Measurements from ENCODE around the gene HOXD4. TPM values are rescaled to one million over a fixed set of nuclear protein-coding genes. Genes with fewer than 3 reads are reported as not detected.

HOXD4 gene
- not detected in 2 replicates for total RNA-seq (2013; cell fraction: nucleolus; rRNA removed)
- total RNA-seq (2014; rRNA removed), result not detected in 2 replicates
- total RNA-seq (2014; rRNA removed; fragmentation: Illumina TruSeq; extraction: Trizol), result not detected in 2 replicates
- not detected in 2 replicates for total RNA-seq (2021)
- polyA plus RNA-seq (2011; ENCODE audit: low read depth), result not detected
- 0.07 and 0.13 TPM in 2 replicates for polyA plus RNA-seq (2011; rRNA removed)
- 0.04 and 0.23 TPM in 2 replicates for polyA plus RNA-seq (2011; cell fraction: cytosol; rRNA removed)
- polyA plus RNA-seq (2011; cell fraction: nucleus; rRNA removed), result 0.16 and 0.25 TPM in 2 replicates
- not detected in 2 replicates for polyA plus RNA-seq (2012)
- polyA plus RNA-seq (2014; fragmentation: Illumina TruSeq; extraction: Trizol), result not detected in 2 replicates
- not detected for polyA plus RNA-seq (2014; fragmentation: Nextera tagmentation; extraction: Ambion mirVana)
- polyA plus RNA-seq (2014; rRNA removed), result not detected in 2 replicates
- not detected for polyA plus RNA-seq (2016; fragmentation: Nextera tagmentation; extraction: Ambion mirVana)
- polyA minus RNA-seq (2011; rRNA and poly(A)+ RNA removed), result 0.26 TPM in 1 of 2 replicates, not detected in the other
- polyA minus RNA-seq (2011; cell fraction: cytosol; rRNA and poly(A)+ RNA removed), result not detected in 2 replicates
- polyA minus RNA-seq (2011; cell fraction: nucleus; rRNA and poly(A)+ RNA removed), result not detected in 2 replicates
- not detected for Bru-seq, nascent RNA
- BruChase-seq, experiment 1, labeled RNA remaining after a 6-hour chase, result not detected
- BruChase-seq, experiment 2, labeled RNA remaining after a 2-hour chase, result not detected
- long read RNA-seq, experiment 1, result 0 reads
- long read RNA-seq, experiment 2, result 0 reads

DNA sequence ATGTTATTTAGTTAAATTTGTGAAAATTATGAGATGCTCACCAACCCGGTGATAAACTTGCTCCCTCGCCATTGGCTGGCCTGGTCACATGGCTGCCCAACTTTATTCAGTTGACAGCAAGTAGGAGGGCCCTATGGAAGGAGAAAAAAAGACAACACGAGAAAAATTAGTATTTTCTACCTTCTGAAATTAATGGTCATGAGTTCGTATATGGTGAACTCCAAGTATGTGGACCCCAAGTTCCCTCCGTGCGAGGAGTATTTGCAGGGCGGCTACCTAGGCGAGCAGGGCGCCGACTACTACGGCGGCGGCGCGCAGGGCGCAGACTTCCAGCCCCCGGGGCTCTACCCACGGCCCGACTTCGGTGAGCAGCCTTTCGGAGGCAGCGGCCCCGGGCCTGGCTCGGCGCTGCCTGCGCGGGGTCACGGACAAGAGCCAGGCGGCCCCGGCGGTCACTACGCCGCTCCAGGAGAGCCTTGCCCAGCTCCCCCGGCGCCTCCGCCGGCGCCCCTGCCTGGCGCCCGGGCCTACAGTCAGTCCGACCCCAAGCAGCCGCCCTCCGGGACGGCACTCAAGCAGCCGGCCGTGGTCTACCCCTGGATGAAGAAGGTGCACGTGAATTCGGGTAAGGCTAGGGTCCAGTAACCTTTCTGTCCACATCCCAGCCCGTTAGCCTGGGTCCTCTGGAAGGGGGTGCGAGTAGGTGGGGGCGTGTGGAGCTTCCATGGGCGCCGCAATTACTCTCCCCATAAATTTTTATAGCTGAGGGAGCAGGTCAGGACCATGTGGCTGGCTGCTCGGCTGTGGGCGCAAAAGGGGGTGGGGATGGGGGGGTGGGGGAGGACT is at the start of gene HOXD4:
HOXD4 (plus strand) TSS at position 109 of the 846 bp plus-strand sequence; CDS start at position 193, 84 bp downstream.
- no peak within 1 kb of the TSS for H3K4me2 ChIP-seq (ENCODE audit: control insufficient read depth, insufficient read depth)
- H3K9ac ChIP-seq (ENCODE audit: control insufficient read depth, insufficient read depth, low read length), result no peak within 1 kb of the TSS
- peaks cover 11 to 40% of the 10 kb centered on the region in 2 experiments for H3K27me3 ChIP-seq (replicated peaks in 1 of 2; ENCODE audit: control insufficient read depth in 2 of 2, insufficient read depth in 2 of 2, low read length in 1 of 2)
- FAIRE-seq (no peak), DNase-seq (ENCODE audit: low read depth, low spot score) (no peak), ATAC-seq (no peak)
- POLR2A ChIA-PET, result no interaction called here
- RAD21 ChIA-PET (ENCODE audit: unreplicated experiment), result interaction anchor here (0.9 to 1.1 kb wide), 2 partner anchors 11 to 12 kb away, joined by 3 to 4 read pairs; no protein-coding TSS in a partner anchor
- CTCF ChIA-PET, result interaction anchor here (1.5 kb wide), 1 partner anchor 500 kb away, joined by 3 read pairs; no protein-coding TSS in a partner anchor
- no peak within 1 kb of the TSS for H3K4me3 ChIP-seq
- TF ChIP-seq RFX5 (IDR thresholded peaks at IDR 0.05; ENCODE audit: low read depth, low read length), result no peak
- TF ChIP-seq RB1 (IDR thresholded peaks at IDR 0.05; ENCODE audit: borderline replicate concordance), result no peak
- no peak for TF ChIP-seq KDM1A (IDR thresholded peaks at IDR 0.05; ENCODE audit: borderline replicate concordance)
- TF ChIP-seq, protein P1, sequence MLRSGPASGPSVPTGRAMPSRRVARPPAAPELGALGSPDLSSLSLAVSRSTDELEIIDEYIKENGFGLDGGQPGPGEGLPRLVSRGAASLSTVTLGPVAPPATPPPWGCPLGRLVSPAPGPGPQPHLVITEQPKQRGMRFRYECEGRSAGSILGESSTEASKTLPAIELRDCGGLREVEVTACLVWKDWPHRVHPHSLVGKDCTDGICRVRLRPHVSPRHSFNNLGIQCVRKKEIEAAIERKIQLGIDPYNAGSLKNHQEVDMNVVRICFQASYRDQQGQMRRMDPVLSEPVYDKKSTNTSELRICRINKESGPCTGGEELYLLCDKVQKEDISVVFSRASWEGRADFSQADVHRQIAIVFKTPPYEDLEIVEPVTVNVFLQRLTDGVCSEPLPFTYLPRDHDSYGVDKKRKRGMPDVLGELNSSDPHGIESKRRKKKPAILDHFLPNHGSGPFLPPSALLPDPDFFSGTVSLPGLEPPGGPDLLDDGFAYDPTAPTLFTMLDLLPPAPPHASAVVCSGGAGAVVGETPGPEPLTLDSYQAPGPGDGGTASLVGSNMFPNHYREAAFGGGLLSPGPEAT (IDR thresholded peaks at IDR 0.05; ENCODE audit: low read depth), result no peak
- TF ChIP-seq, protein P2, sequence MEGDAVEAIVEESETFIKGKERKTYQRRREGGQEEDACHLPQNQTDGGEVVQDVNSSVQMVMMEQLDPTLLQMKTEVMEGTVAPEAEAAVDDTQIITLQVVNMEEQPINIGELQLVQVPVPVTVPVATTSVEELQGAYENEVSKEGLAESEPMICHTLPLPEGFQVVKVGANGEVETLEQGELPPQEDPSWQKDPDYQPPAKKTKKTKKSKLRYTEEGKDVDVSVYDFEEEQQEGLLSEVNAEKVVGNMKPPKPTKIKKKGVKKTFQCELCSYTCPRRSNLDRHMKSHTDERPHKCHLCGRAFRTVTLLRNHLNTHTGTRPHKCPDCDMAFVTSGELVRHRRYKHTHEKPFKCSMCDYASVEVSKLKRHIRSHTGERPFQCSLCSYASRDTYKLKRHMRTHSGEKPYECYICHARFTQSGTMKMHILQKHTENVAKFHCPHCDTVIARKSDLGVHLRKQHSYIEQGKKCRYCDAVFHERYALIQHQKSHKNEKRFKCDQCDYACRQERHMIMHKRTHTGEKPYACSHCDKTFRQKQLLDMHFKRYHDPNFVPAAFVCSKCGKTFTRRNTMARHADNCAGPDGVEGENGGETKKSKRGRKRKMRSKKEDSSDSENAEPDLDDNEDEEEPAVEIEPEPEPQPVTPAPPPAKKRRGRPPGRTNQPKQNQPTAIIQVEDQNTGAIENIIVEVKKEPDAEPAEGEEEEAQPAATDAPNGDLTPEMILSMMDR (IDR thresholded peaks at IDR 0.05 in 2 of 3, conservative IDR thresholded peaks at IDR 0.05 in 1 of 3; ENCODE audit: control insufficient read depth in 2 of 3, extremely low read depth in 1 of 3, insufficient read depth in 1 of 3, low read depth in 3 of 3, low read length in 3 of 3), result no peak
- TF ChIP-seq, protein P3, sequence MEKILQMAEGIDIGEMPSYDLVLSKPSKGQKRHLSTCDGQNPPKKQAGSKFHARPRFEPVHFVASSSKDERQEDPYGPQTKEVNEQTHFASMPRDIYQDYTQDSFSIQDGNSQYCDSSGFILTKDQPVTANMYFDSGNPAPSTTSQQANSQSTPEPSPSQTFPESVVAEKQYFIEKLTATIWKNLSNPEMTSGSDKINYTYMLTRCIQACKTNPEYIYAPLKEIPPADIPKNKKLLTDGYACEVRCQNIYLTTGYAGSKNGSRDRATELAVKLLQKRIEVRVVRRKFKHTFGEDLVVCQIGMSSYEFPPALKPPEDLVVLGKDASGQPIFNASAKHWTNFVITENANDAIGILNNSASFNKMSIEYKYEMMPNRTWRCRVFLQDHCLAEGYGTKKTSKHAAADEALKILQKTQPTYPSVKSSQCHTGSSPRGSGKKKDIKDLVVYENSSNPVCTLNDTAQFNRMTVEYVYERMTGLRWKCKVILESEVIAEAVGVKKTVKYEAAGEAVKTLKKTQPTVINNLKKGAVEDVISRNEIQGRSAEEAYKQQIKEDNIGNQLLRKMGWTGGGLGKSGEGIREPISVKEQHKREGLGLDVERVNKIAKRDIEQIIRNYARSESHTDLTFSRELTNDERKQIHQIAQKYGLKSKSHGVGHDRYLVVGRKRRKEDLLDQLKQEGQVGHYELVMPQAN (conservative IDR thresholded peaks at IDR 0.05), result no peak
- no peak for TF ChIP-seq PAX5 (IDR thresholded peaks at IDR 0.05; ENCODE audit: borderline replicate concordance, low read depth, low read length)
- TF ChIP-seq, protein P4, sequence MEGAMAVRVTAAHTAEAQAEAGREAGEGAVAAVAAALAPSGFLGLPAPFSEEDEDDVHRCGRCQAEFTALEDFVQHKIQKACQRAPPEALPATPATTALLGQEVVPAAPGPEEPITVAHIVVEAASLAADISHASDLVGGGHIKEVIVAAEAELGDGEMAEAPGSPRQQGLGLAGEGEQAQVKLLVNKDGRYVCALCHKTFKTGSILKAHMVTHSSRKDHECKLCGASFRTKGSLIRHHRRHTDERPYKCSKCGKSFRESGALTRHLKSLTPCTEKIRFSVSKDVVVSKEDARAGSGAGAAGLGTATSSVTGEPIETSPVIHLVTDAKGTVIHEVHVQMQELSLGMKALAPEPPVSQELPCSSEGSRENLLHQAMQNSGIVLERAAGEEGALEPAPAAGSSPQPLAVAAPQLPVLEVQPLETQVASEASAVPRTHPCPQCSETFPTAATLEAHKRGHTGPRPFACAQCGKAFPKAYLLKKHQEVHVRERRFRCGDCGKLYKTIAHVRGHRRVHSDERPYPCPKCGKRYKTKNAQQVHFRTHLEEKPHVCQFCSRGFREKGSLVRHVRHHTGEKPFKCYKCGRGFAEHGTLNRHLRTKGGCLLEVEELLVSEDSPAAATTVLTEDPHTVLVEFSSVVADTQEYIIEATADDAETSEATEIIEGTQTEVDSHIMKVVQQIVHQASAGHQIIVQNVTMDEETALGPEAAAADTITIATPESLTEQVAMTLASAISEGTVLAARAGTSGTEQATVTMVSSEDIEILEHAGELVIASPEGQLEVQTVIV (IDR thresholded peaks at IDR 0.05; ENCODE audit: borderline replicate concordance, partially characterized antibody), result no peak
- no peaks in the 10 kb centered on the region for H3K36me3 ChIP-seq (ENCODE audit: control insufficient read depth in 2 of 2, insufficient read depth in 2 of 2, low read length in 1 of 2)
- SMC1A ChIA-PET (ENCODE audit: uncharacterized antibody, unreplicated experiment), result no interaction called here
- no peaks in the 10 kb centered on the region for H3K4me1 ChIP-seq (ENCODE audit: control insufficient read depth, insufficient read depth, low read length)
- WGBS (ENCODE audit: insufficient coverage, insufficient replicate concordance, low lambda C conversion rate, missing lambda C conversion rate), result 28% methylated on average over 53 of the region's 55 CpGs
- intact Hi-C loops (cut with micrococcal nuclease; ENCODE audit: unreplicated experiment), result no loop called here
- no peak within 1 kb of the TSS for H3K27ac ChIP-seq (ENCODE audit: control insufficient read depth, insufficient read depth)
- no peak within 1 kb of the TSS for H2AFZ ChIP-seq (ENCODE audit: control insufficient read depth, low read depth, low read length)
- no peaks in the 10 kb centered on the region for H4K20me1 ChIP-seq (ENCODE audit: control insufficient read depth, insufficient read depth)
- no peaks in the 10 kb centered on the region for H3K9me3 ChIP-seq (replicated peaks; ENCODE audit: control insufficient read depth, insufficient read depth, low read length)
- no peaks in the 10 kb centered on the region for H3K79me2 ChIP-seq (ENCODE audit: control insufficient read depth, insufficient read depth, low read length)
- BruUV-seq (replicated peaks), result no TSS peak
- in situ Hi-C loops (cut with MboI), result no loop called here
